ENCODE data around the gene HACD3.
"Not testable (repeated sequence)": the region's sequence is repeated elsewhere in the genome, so short reads cannot be mapped to it uniquely, and the experiment has no call there.

HACD3 gene

GRCh38 chr15:65550681-65551098, 20.4 kb downstream of the HACD3 start:
- peak; percentile 9 for DNase-seq

DNA sequence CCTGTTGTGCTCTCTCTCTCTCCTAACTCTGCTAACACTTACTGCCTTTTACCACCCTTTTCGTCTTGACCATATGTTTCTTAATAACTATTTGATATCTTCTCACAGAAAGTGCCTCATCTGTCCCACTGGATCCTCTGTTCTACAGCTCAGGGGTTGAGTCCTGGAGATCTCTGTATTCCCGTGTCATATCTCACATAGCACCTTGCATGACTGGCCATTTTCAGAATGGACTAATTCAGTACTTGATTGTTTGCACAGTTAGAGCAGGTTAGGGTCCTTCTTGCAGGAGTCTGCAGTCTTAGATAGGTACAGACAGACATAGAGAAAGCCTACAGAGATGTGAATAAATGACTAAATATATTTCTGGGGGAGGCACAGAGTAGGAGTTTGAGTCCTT, 20.9 kb downstream of the HACD3 start:
- no peak for DNase-seq

DNA sequence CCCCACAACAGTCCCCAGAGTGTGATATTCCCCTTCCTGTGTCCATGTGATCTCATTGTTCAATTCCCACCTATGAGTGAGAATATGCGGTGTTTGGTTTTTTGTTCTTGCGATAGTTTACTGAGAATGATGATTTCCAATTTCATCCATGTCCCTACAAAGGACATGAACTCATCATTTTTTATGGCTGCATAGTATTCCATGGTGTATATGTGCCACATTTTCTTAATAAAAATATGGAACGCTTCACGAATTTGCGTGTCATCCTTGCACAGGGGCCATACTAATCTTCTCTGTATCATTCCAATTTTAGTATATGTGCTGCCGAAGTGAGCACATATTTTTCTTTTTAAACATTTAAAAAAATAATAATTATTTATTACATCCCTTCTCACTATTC, 22.6 kb downstream of the HACD3 start:
- not testable (repeated sequence) for DNase-seq

DNA sequence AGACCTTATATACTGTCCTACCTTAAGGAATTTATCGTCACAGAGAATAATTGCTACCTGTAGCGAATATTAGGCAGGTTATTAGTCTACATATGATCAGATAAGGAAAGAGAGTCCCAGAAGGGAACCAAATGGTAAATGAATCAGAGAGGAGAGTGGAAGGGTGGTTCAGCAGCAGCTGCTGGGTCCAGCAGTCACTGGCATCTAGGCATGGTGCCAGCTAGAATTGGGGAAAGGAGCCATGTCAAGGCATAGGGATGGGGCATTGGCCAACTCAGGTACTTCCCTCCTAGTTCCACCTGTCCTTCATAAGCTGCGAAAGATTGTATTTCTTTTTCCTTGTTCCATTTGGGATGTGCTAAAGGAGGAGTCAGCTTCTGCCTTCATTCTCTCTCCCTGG, 23.4 kb downstream of the HACD3 start:
- DNase-seq, result no peak

- no peak for DNase-seq
Measured at GRCh38 chr15:65556622-65557021, 26.4 kb downstream of the HACD3 start.

DNA sequence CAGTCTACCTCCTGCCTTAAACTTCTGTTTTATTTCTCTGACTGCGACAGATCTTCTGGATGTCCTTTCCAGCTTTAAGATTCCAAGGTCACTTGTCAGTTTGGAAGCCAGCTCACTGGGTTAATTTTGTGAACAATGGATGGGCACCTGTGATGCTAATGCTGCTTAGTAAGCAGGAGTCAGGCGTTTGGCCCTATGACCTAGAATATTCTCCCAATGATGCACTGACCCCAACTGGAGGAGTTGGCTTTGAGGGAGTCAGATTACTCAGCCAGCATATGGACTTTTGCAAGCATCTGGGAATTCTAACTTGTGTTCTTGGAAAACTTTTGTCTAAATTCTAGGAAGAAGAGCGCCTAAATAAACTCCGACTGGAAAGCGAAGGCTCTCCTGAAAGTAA, 28.1 kb downstream of the HACD3 start:
- no peak for DNase-seq

- no peak for DNase-seq
Measured at GRCh38 chr15:65558997-65559760, 28.9 kb downstream of the HACD3 start.

GRCh38 chr15:65559941-65560340, 29.7 kb downstream of the HACD3 start:
- DNase-seq, result no peak

- no peak for DNase-seq
Measured at GRCh38 chr15:65561934-65562333, 31.7 kb downstream of the HACD3 start.

GRCh38 chr15:65569728-65570127, 39.5 kb downstream of the HACD3 start:
- no peak for DNase-seq

DNA sequence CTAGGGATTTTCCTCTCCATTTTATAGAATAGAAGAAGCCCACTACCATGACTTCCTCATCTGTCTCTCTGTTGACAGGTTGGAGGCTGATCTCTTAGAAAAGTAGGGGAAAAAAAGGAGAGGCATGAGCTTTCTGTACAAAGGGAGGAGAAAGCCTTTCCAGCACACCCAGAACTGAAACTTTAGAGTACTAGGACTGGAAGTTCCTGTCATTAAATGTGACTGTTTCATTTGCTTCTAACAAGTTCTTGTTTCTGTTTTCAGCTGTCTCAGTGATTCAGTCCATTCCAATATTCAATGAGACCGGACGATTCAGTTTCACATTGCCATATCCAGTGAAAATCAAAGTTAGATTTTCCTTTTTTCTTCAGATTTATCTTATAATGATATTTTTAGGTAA, 41.7 kb downstream of the HACD3 start:
- peak; percentile 49 for DNase-seq

DNA sequence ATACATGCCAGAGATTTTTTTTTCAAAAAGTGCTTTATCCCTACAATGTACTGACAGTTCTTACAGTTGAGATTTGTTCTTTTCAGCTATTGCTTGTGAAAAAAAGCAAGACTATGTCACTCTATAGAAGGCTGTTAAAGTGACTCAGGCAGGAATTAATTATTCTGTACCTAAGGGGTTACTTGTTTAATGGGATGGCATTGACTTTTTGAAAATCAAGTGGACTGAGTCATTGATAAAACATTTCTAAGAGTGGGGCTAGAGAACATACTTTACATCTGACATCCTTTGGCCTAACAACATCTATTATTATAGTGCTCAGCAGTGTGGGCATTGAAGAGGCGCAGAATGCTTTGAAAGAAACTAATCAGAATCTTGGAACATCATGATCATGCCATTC, 46.4 kb downstream of the HACD3 start:
- no peak for DNase-seq

GRCh38 chr15:65577129-65577996, 47.1 kb downstream of the HACD3 start:
- DNase-seq, result peak; percentile 55

DNA sequence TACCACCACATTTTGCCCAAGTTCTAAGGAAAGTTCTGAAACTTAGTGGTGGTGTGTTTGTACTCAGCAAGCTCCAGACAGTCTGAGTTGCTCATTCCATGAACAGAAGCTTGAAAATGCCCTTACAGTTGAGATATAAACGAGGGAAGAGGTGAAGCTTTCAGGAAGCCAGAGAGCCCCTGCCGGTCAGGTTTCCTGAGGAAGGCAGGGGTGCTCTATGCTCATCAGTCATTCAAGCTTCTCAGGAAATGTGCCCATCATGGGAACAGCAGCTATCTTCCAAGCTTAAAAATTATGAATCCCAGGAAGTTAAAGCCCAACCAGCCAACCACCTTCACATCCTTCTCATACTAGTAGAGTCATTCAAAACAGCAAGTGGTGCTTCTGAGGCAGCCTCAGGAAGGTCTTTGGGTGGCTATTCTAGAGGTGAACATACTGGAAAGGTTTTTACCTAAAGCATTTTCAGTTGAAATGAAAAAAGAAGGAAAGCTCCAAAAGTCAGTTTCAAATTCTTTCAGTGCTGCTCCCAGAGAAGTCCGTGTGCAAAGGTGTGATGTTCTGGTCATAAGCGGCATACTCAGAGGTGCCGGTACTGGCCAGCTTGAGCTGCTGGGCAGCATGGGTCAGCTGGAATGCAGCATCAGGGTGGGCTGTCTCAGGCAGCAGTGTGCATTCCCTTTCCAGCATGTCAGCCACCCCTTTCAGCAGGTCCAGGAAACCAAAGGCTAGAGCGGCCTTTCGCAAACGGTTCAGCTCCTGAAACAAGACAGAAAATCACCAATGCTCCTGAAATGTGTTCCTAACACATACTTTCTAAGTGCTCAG, 48.9 kb downstream of the HACD3 start:
- no peak for DNase-seq

DNA sequence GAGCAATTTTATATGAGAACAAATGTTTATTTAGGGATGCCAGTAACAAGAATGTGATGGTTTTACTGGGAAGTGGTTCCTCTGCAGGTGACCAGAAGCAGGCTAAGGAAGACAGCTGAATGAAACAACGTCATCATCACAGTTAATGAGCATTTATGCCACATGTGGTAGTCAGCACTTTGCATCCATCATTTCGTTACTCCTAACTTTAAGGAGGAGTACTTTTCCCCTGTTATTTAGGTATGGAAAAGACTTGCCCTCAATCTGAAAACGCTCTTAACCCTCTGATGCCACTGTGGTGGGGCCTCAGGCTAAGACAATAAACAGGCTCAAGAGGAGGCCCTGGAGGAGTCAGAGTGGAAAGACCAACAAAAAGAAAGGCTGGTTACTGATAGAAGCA, 49.5 kb downstream of the HACD3 start:
- no peak for DNase-seq

GRCh38 chr15:65580287-65580686, 50.0 kb downstream of the HACD3 start:
- DNase-seq, result no peak

- DNase-seq, result peak; percentile 52
Measured at GRCh38 chr15:65583701-65584100, 53.4 kb downstream of the HACD3 start.

DNA sequence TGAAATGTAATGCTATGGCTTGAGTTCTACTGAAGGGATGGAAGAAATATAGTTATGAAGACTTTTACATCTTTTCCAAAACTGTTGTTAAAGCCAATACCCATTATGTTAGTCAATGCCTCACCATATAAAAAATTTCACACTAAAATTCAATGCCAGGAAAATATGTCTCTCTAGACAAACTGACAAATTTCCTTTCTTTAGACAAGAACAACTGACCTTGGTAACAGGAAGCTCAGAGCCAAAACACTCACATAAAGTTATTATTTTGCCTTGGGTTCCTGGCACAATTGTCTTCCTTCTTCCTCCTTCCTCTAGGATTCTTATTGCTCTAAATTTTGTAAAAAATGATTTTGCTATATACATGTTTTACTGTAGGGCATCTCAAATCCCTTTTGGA, 54.0 kb downstream of the HACD3 start:
- no peak for DNase-seq

DNA sequence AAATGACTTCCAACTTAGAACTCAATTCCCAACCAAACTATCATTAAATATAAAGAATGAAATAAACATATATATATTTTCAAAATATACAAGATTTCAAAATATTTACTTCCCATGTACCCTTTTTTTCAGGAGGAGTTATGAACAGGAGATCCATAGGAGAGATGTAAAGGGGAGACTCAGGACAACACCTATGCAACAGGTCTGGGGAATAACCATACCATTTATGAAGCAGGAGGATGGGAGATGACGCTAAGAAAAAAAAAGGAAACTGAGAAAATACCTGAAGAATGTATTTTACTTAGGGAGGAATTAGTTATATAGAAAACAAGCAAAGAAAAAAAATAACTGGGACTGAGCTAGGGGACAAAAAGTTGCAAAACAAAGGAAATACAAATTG, 56.8 kb downstream of the HACD3 start:
- DNase-seq, result no peak

- no peak for DNase-seq
Measured at GRCh38 chr15:65595960-65596359, 65.7 kb downstream of the HACD3 start.

DNA sequence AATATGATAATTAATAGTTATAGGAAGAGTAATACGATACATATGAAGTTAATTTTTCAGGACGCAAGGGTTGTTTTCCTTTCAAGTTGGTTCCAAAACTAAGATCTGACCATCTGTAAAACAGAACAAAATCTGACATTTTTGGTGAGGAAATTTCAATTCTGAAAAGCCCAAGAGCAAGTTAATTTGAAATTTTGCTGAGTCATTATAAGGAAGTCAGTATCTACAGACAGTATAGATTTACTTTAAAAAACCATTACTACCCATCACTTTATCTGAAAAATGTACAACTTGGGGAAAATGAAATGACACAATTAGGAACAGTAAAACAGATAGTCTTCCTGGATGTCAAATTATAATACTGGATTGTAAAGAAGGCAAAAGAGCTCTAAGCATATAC, 68.2 kb downstream of the HACD3 start:
- DNase-seq, result no peak

DNA sequence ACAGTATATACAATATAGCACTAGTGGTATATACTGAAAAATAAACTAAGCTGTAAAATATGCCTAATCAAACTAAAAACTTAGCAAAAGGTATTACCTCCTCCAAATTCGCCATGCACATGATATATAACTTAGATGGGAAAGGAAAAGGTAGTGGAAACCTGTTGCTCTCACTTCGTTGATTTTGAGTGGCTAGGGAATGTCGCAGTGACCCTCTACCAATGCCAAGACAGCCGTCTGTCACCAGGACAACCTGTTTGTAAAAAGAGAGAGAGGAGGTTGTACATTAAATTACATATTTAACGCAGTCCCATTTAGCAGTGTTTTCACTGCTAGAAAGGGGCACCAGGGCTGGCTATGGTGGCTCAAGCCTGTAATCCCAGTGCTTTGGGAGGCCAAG, 69.4 kb downstream of the HACD3 start:
- no peak for DNase-seq

- DNase-seq, result no peak
Measured at GRCh38 chr15:65603134-65603533, 72.9 kb downstream of the HACD3 start.
